HL-60 (cell line): Measurements from ENCODE around the gene ROGDI.

ENCODE experiments used
- DNase-seq, 2 experiments: peaks; one replicate each; pipeline ENCODE4 v3.0.0-alpha.2; 2010 to 2020; ENCODE audit warnings: low read depth in 1 of 2, low spot score in 1 of 2
- H3K27ac ChIP-seq: fragments of 250-450 bp; sonication (Bioruptor Pico); replicated peaks from 2 replicates; pipeline ENCODE4 v1.5.1; 2020; ENCODE audit warnings: mild to moderate bottlenecking, moderate library complexity
- H3K27me3 ChIP-seq: fragments of 250-450 bp; sonication (Bioruptor Pico); 2 replicates; pipeline ENCODE4 v1.5.1; 2021; ENCODE audit warnings: mild to moderate bottlenecking, moderate library complexity; ENCODE audit not compliant: insufficient read depth, poor library complexity, severe bottlenecking
- H3K4me3 ChIP-seq: replicated peaks from 2 replicates; pipeline ENCODE4 v1.5.1; 2011; ENCODE audit warnings: mild to moderate bottlenecking, control low read depth, low read length; ENCODE audit not compliant: insufficient read depth
- CTCF ChIP-seq: IDR thresholded peaks from one replicate; pipeline ENCODE4 v1.5.1; 2011; ENCODE audit warnings: low read length, control low read depth, inconsistent platforms; ENCODE audit not compliant: insufficient read depth
- GABPA ChIP-seq: IDR thresholded peaks from 2 replicates; pipeline ENCODE4 v1.6.1; 2012; ENCODE audit warnings: low read depth
- POLR2AphosphoS5 ChIP-seq: IDR thresholded peaks from 2 replicates; pipeline ENCODE4 v1.6.1; 2012; ENCODE audit warnings: low read depth
- REST ChIP-seq: IDR thresholded peaks from 2 replicates; pipeline ENCODE4 v1.6.1; 2012; ENCODE audit warnings: low read depth; ENCODE audit not compliant: insufficient replicate concordance
- SPI1 ChIP-seq: IDR thresholded peaks from 2 replicates; pipeline ENCODE4 v1.6.1; 2012; ENCODE audit warnings: low read depth, mild to moderate bottlenecking, borderline replicate concordance

ROGDI gene

GRCh38 chr16:4755687-4756086 lies 46.7 kb downstream of the ROGDI start:
- TF ChIP-seq SPI1 (no peak), GABPA (no peak), POLR2AphosphoS5 (no peak), REST (no peak), CTCF (no peak)
- Histone ChIP-seq H3K4me3 (no peak overlapping the region), H3K27me3 (no peaks in the 10 kb centered on the region), H3K27ac (no peak overlapping the region)
- DNase-seq: no peak

- Histone ChIP-seq H3K4me3 (no peak overlapping the region), H3K27ac (no peak overlapping the region), H3K27me3 (no peaks in the 10 kb centered on the region)
- no peak for DNase-seq
- TF ChIP-seq GABPA (no peak), SPI1 (no peak), REST (no peak), CTCF (no peak), POLR2AphosphoS5 (no peak)
These were observed 47.6 kb downstream of the ROGDI start for GRCh38 chr16:4754865-4755264.

- no peaks in the 10 kb centered on the region for H3K27me3 ChIP-seq
- DNase-seq: no peak
- H3K27ac ChIP-seq: no peak overlapping the region
- TF ChIP-seq POLR2AphosphoS5 (no peak), GABPA (no peak), CTCF (no peak), REST (no peak), SPI1 (no peak)
- no peak overlapping the region for H3K4me3 ChIP-seq
These were observed 49.2 kb downstream of the ROGDI start for GRCh38 chr16:4753227-4753626.
